NCI-H146 treated with DMSO at 0.1 percent for 48 hours (cell line): ENCODE data around the gene PXDN.
"Not testable (repeated sequence)": the region's sequence is repeated elsewhere in the genome, so short reads cannot be mapped to it uniquely, and the experiment has no call there.

Experiments
- DNase-seq: peaks from one replicate; lab custom pipeline; 2025; ENCODE audit not compliant: unreplicated experiment; lab: John Stamatoyannopoulos, UW

The PXDN gene

DNA sequence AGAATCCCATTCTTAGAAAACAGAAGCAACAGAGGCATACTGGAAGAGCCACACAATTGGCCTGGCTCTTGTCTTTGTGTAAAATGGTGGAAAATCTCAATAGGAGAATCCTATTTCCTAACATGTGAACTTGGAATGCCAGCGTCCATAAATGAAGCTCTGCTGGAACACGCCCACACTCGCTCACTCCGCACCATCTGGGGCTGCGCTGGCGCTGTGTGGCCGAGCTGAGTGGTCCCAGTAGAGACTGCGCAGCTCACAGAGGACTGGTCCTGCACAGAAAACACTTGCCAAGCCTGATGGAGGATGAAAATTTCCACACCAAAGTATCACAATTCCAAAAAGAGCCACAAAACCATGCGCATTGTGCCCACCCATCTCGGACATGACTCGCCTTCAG lies 56.2 kb downstream of the PXDN start:
- no peak for DNase-seq

DNA sequence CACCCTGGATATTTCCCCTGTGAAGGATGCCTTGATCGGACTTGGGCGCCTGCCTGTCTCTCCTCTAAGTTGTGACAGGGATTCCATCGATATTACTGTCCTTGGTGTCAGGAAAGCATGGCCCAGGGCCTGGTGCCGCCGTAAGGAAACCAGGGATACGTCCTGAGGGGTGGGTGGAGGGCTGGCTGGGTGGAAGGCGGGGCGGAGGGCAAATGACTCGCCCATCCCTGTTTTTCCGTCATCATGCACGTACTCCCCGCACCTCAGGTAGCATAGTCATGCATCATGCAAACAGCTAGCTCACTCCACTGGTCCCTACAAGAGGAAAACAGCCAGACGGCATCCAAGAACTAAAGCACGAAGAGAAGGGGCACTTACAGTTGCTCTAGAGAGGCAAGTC lies 57.1 kb downstream of the PXDN start:
- no peak for DNase-seq

DNA sequence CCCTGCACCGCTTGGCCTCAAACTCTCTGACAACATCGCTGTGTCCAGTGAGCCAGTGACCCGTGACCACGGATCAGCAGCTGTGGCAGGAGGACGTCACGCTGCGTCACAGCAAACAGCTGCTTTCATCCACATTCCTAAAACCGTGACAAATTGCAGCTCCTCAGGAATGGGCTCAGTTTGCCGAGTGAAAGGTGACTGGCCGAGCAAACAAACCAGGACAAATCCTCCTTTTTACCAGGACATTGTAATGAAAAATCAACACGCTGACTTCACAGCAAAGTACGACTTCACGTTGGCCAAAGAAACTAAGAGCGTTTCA lies 57.6 kb downstream of the PXDN start:
- DNase-seq = no peak

DNA sequence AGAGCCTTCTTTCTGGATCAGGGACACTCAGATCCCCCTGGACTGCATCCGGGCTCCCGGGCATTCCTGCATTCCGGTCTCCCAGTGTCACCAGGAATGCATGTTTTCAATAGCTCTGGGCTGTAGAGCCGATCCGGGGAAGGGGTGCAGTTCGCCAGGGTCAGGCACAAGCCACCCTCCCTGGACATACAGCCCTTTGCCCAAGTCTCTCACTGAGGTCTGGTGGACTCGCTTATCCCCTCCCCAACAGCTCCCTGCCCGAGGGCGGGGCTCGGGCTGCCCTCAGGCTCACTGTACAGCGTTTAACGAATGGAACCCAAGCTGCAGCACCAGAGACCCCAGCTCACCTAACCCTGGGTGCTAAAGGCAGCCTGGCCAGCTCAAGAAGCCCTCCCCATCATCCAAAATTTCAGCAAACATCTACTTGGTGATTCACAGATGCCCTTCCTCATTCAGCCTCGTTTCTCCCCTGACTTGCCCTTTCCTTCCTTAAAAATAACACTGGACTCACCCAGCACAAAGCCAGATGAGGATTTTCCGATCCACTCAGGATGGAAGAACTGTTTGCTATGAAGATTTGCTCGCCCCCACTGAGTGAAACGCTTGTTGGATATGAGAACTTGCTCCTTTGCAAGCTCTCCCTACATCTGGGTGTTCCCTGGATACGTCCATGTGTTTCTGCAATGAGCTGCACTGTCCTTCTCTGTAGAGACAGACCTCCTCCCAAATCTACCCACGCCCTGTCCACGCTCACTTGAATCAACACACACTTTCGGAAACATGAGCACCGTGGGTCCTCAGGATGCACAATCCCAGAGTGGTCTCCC lies 58.1 kb downstream of the PXDN start:
- no peak for DNase-seq

DNA sequence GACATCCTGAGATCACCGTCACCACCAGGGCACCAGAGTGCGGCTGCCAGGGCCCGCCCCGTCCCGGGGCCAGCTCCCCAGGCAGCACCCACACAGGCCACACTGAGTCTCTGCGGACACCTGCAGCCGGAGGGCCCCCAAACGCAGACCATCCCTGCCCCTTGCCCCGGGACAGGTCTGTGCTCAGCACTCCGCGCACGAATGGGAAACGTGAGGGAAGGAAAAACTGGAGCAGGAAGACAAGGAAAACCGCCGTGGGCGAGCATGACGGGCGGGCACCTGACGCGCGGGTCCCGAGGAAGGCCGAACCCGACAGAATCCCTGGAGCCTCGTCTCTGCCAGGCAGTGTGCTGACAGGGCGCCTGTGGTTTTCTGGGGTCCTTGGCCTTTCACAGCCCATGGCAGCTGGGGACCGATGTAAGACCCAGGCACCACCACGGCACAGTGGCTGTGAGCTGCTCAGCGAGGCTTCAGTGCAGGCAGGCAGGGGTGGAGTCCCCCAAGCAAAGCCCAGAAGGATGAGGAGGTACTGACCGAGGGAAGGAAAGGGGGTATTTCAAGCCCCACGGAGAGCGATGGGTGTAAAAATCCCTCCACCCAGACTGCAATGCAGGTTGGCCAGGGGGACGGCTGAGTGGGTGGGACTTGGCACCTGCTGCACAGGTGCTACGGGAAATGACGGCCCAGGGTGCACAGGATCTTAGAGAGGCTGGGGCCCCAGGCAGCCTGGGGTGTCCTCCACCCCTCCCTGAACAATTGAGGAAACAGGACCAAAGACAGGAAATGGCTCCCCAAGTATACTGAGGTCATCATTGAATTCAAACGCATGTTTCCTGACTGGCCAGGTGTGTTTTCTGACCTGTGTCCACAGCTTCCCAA lies 59.0 kb downstream of the PXDN start:
- no peak for DNase-seq

DNA sequence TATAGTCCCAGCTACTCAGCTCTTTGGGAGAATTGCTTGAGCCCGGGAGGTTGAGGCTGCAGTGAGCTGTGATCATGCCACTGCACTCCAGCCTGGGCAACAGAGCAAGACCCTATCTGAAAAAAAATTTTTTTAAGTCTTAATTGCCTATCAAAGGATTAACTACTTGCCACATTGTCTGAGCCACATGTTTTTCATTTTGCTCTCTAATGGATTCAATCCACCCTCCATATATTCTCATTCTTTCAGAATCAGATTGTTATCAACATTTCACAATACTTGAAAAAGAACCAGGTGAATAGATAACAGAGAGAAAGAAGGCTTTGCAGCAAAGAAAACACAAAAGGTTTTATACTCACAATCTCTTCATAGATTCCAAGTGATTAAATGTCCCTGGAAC lies 61.0 kb downstream of the PXDN start:
- DNase-seq = no peak

DNA sequence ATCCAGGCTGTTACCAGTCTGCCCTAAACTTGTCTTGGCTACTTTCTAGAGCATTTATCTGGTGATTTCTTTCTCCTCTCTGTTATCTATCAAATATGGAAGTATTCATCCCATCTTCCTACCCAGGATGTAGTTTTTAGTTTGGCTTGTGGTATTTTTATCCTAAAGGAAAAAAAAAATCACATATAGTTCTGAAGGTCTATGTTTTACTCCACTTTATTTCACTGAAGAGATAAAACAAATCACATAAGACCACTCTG lies 62.2 kb downstream of the PXDN start:
- no peak for DNase-seq

DNA sequence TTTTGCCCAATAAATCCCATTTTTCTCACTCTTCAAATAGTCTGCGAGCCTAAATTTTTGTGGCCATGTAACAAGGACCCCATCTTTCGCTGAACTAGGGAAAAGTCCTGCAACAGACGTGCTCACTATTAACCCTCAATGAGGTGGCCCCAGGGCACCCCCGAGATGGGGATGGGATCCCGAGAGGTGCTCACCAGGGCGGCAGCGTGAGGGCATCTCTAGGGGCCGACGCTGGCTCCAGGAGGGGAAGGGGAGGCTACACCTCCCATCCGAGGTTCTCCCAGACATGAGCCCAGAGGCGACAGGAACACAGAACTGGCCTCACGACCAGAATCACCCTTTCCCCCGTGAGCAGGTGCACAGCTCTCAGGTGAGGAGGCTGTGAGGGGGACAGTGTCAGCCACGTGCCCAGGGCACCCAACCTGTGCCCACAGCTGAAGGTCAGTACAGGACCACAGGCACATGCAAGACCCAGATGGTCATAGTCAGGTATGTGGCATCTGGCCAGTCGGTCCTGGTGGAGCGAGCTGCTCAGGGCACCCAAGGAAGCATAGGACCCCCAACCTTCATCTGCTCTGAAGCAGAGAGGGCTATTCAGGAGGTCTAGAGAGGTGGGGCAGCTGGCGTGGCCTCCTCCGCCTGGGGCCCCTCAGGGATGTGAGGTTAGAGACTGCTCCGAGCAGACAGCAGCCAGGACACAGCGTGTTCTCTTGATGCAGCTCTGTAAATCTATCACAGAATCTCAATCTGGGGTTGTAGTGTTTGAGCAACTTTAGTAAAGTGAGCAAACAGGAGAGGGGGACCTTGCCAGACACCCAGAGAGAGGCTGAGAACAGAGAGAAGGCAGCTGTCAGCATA lies 62.8 kb downstream of the PXDN start:
- DNase-seq = no peak

DNA sequence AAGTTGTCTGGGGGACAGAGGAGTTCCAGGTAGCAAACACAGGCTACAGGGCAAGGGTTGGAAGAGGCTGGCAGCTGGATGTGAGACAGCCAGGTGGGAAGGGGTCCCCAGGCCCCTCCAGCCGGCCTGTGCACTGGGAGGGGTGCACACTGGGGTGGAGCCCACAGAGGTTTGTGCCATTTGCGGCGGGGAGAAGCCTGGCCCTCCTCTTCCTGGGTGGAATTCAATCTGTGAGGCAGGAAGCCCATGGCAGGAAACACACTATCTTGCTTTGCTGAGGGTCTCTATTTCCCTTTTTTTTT lies 63.3 kb downstream of the PXDN start:
- no peak for DNase-seq

DNA sequence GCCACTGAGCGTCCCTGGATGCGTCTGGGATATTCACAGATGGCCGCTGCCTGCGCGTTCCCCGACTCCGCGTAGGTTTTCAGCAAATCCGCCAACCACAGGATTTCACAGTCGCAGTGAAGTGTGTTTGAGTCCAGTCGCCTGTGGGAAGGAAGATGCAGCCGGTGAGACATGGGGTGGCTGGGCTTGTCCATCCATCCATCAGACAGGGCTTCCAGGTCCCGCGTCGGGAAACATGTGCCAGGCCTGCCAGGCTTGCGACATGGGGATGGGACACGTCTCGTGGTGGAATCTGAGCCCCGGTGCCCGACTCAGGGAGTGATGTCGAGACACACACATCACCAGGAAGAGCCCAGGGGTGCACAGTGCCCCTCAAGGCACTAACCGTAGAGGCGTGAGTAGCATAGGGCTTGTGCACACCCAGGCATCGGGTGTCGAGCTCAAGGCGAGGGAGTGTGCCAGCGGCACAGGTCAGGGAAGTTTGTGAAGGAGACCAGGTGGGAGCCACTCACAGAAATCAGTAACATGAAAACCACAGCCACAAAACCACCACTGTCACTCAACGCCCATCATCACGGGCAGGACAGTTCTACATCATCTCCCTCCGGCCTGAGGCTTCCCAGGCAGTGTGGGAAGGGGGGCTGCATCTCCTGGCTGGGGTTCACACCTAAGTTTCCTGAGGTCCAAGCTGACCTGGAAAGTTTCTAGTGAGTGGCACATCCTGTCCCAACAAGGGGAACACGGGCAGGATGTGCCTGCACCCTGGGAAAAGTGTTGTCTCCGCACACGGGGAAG lies 63.9 kb downstream of the PXDN start:
- DNase-seq = no peak

DNA sequence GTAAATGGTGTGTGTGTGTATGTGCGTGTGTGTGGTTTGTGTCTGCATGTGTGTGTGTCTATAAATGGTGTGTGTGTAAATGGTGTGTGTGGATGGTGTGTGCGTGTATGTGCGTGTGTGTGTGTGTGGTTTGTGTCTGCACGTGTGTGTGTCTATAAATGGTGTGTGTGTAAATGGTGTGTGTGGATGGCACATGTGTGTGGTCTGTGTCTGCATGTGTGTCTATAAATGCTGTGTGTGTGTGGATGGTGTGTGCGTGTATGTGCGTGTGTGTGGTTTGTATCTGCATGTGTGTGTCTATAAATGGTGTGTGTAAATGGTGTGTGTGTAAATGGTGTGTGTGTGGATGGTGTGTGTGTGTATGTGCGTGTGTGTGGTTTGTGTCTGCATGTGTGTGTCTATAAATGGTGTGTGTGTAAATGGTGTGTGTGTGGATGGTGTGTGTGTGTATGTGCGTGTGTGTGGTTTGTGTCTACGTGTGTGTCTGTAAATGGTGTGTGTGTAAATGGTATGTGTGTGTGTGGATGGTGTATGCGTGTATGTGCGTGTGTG lies 64.8 kb downstream of the PXDN start:
- DNase-seq = not testable (repeated sequence)

DNA sequence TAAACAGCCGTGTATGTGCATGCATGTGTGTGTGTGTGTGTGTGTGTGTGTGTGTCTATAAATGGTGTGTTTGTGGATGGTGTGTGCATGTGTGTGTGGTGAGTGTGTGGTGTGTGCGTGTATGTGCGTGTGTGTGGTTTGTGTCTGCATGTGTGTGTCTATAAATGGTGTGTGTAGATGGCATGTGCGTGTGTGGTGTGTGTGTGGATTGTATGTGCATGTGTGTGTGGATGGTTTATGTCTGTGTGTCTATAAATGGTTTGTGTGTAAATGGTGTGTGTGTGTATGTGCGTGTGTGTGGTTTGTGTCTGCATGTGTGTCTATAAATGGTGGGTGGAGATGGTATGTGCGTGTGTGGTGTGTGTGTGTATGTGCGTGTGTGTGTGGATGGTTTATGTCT lies 65.2 kb downstream of the PXDN start:
- DNase-seq = not testable (repeated sequence)

DNA sequence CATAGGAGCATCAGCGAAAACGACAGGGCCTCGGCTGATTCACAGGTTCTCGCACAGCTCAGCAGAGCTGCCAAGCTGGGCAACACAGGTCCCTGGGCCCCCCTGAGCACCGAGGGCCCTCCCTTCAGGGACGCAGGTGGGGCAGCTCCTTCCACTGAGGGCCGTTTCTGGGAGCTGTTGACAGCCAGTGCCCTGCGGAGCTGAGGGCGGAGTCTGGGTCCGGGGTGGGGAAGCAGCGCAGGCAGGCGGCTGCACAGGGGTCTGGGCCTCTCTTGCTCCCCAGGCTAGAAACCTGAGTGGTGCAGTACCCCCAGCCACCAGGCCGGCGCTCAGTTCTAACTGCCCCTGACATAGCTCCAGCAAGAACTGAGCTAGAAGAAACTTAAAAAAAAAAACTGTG lies 65.7 kb downstream of the PXDN start:
- no peak for DNase-seq

DNA sequence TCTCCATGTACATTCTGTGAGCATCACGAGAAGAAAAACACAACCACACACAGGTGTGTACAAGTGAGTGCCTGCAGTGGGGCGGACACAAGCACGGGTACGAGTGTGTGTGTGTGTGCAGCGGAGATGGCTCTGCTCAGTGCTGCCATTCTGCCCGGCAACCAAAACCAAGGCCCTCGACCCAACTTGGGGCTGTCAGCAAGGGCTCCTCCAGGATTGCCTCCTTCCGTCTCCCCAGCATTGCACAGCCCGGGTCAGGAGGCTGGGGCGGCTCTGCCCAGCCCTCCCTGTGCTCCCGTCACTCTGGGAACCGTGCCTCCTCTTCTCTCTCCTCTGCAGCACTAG lies 66.5 kb downstream of the PXDN start:
- no peak for DNase-seq

DNA sequence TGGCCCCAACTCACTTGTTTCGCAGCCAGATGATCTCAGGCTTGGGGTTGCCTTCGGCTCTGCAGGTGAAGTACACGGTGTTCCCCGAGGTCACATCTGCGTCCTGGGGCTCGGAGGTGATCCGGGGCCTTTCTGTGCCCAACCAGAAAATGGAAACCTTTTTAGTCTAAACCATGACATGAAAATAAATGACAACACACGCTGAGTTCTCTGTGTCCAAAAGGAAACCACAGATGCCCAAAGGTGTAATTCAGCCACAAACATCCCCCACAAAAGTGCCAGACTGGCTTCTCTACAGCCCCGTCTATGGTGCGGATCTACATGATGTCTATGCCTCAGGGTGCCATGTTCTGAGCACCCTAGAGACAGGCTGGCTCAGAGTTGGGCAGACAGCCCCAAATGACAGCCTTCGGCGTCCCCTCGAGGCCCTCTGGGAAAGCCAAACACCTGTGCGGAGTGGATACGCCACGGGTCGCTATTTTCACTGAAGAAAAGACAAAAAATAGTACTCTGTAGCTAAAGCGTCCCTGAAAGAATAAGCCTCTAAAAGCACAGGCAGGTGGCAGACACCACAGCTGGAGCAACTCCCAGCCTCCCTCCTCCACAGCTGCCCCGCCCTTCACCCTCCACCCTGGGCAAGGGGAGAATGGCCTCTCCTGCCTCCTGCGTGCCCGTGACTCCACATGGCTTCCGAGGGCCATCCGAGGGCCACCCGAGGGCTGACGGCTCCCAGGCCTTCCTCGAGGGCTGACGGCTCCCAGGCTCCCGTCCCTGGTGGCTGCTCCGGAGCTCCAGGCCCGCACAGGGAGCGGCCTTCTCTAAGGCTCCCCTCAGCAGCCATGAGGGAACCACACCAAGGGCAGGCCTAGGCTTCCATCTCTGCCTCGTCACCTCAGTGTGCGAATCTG lies 67.1 kb downstream of the PXDN start:
- DNase-seq = no peak

DNA sequence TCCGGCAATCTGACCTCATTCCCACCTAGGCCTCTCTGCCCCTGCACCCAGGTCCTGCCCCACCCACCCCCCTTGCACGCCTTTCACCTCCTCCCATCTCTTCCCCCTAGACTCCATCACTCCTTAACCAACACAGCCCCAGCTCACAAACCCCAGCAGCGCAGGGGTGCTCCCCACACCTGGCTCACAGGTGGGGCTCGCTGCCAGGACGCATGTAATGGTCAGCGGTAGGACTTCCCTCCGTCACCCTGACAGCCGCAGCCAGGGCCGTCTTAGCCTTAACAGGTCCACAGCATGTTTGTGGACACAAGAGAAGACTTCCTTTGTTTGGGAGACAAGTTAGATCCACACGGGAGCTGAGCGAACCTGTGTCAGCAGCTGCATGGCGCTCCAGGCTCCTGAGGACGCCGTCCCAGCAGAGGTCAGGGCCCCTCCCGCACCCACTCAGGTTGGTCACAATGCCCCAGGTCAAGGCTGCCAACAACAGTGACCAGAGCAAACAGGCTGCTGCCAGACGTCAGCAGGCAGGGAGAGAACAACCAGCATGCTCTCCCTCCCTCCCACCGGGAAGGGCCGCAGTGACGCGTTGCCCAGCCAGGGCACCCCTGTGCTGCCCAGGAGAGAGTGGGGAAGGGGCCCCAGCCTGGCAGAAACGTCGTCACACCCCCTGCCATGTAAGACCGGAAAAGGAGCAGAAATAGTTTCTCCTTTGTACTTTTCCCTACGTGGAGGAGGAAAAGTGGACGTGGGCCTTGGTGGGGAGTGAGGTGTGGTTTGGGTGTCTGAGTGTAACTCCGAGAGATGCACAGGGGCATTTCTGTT lies 68.0 kb downstream of the PXDN start:
- no peak for DNase-seq

DNA sequence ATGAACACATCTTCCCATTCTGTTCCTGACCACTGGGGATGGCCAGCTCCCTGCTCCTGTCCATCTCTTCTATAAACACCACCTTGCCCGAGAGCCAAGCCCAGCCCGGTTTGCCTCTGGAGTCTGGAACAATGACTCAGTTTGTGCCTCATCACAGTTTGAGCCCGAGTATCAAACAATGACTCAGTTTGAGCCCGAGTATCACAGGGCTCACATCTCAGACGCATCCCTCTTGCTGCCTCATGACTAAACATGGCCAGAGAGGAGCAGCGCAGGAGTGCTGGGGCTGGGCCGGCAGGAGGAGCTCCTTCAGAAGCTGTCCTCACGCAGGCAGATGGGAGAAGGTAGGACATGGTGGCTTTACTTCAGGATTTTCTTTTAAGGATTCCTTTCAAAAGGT lies 68.7 kb downstream of the PXDN start:
- no peak for DNase-seq

DNA sequence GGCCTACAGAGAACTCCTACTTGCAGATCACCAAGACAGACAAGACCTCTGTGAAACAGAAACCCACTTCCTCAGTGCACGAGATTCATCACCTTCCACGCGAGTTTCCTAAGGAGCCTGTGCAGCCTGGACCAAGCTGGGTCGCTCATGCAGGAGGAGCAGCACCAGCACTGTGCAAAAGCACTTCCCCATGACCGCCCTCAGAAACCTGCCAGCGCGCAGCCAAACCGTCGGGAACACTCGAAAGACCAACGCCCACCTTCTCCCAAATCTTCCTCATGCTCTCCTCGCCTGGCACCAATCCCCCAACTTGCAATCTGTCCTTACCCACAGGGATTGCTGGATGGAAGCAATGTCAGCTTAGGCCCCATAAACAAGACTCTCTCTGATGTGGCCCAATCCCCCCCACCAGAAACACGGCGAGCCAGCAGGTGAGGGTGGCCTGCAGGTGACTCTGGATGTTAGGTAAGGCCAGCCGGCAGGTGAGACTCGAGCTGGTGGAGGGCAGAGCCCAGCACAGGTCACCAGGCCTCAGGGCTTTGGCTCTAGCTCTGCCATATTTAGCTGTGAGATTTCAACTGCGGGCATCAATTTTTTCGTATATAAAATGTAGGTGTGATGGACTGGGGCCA lies 69.4 kb downstream of the PXDN start:
- DNase-seq = no peak

DNA sequence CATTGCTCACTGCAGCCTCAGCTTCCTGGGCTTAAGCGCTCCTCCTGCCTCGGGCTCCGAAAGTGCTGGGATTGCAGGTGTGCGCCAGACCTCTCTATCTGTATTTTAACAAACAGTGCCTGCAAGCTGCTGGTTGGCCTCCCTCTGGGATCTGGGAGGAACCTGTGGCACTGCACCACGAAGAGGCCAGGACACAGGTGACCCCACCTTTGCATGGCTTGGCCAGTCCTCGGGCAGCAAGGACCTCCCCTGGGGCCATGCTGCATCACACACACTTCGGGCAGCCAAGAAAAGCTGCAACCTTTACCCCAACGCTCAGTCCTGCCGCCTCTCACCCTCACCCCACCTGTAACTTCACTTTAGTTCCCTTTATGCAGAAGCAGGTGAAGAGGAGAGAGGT lies 70.0 kb downstream of the PXDN start:
- DNase-seq = no peak
